Neural progenitor cell (in vitro differentiated cells): ENCODE measurements around the gene SLC6A12.

Source experiments
- CTCF ChIP-seq: fragments of 200-600 bp; sonication (generic); IDR thresholded peaks from 2 replicates; pipeline ENCODE4 v1.5.1; 2017; ENCODE audit warnings: antibody characterized with exemption, mild to moderate bottlenecking
- EZH2 ChIP-seq: fragments of 200-600 bp; sonication (generic); IDR thresholded peaks from 2 replicates; pipeline ENCODE4 v1.6.1; 2017; ENCODE audit warnings: antibody characterized with exemption, mild to moderate bottlenecking, moderate library complexity
- EZH2phosphoT487 ChIP-seq: fragments of 200-600 bp; sonication (generic); IDR thresholded peaks from 2 replicates; pipeline ENCODE4 v1.6.1; 2017; ENCODE audit warnings: antibody characterized with exemption

GRCh38 chr12:166425-167075 is 47.4 kb downstream of the SLC6A12 start:
- TF ChIP-seq EZH2 (no peak), CTCF (no peak), EZH2phosphoT487 (no peak)
